HEK293T (cell line): ENCODE measurements around the gene ATAT1.

Source experiments
- CTCF ChIA-PET: fragments of 350-600 bp; formaldehyde crosslinking; extraction: SDS; loops from one replicate; lab custom pipeline; 2021; ENCODE audit warnings: antibody characterized with exemption, inconsistent platforms; lab: Yijun Ruan, JAX
- POLR2A ChIA-PET: fragments of 350-600 bp; formaldehyde crosslinking; extraction: SDS; loops from one replicate; lab custom pipeline; 2020; ENCODE audit warnings: antibody characterized with exemption, inconsistent platforms; lab: Yijun Ruan, JAX
- DNase-seq: peaks from one replicate; pipeline ENCODE4 v3.0.0; 2012; ENCODE audit warnings: mixed read lengths; ENCODE audit errors: extremely low spot score
- ARNT ChIP-seq: fragments of 450-650 bp; IDR thresholded peaks from 2 replicates; pipeline ENCODE4 v1.6.1; 2017; ENCODE audit warnings: mild to moderate bottlenecking
- BHLHE40 ChIP-seq: fragments of 450-650 bp; IDR thresholded peaks from 2 replicates; pipeline ENCODE4 v1.6.1; 2016; ENCODE audit warnings: mild to moderate bottlenecking, moderate library complexity, borderline replicate concordance
- CTBP1 ChIP-seq: fragments of 450-650 bp; IDR thresholded peaks from 2 replicates; pipeline ENCODE4 v1.6.1; 2016; ENCODE audit warnings: borderline replicate concordance
- ELF4 ChIP-seq: fragments of 450-650 bp; IDR thresholded peaks from 2 replicates; pipeline ENCODE4 v1.6.1; 2017; ENCODE audit warnings: antibody characterized with exemption
- FOXA1 ChIP-seq: fragments of 450-650 bp; IDR thresholded peaks from 2 replicates; pipeline ENCODE4 v1.6.1; 2016; ENCODE audit warnings: mild to moderate bottlenecking
- FOXK2 ChIP-seq: fragments of 450-650 bp; IDR thresholded peaks from 2 replicates; pipeline ENCODE4 v1.6.1; 2016; ENCODE audit warnings: mild to moderate bottlenecking
- FOXM1 ChIP-seq: fragments of 450-650 bp; IDR thresholded peaks from 2 replicates; pipeline ENCODE4 v1.6.1; 2017; ENCODE audit warnings: mild to moderate bottlenecking, borderline replicate concordance
- HDGF ChIP-seq: fragments of 450-650 bp; IDR thresholded peaks from 2 replicates; pipeline ENCODE4 v1.6.1; 2017; ENCODE audit warnings: antibody characterized with exemption, borderline replicate concordance
- L3MBTL2 ChIP-seq: fragments of 450-650 bp; conservative IDR thresholded peaks from 2 replicates; pipeline ENCODE4 v1.6.1; 2016; ENCODE audit warnings: mild to moderate bottlenecking
- LEF1 ChIP-seq: fragments of 450-650 bp; IDR thresholded peaks from 2 replicates; pipeline ENCODE4 v1.6.1; 2017; ENCODE audit warnings: mild to moderate bottlenecking, borderline replicate concordance
- NFRKB ChIP-seq: fragments of 450-650 bp; IDR thresholded peaks from 2 replicates; pipeline ENCODE4 v1.6.1; 2016; ENCODE audit warnings: mild to moderate bottlenecking, moderate library complexity
- PKNOX1 ChIP-seq: fragments of 450-650 bp; IDR thresholded peaks from 2 replicates; pipeline ENCODE4 v1.6.1; 2016
- SP1 ChIP-seq: fragments of 450-650 bp; IDR thresholded peaks from 2 replicates; pipeline ENCODE4 v1.6.1; 2017
- SUZ12 ChIP-seq: fragments of 450-650 bp; IDR thresholded peaks from 2 replicates; pipeline ENCODE4 v1.6.1; 2016; ENCODE audit warnings: mild to moderate bottlenecking
- TARDBP ChIP-seq: fragments of 450-650 bp; IDR thresholded peaks from 2 replicates; pipeline ENCODE4 v1.6.1; 2016
- ZNF384 ChIP-seq: fragments of 450-650 bp; IDR thresholded peaks from 2 replicates; pipeline ENCODE4 v1.6.1; 2016

Gene ATAT1

GRCh38 chr6:30684386-30685156 lies 57.9 kb downstream of the ATAT1 start:
- POLR2A ChIA-PET: interaction anchor here (0.6 to 1.2 kb wide), 5 partner anchors 9 to 38 kb away, joined by 3 to 5 read pairs (median 3); partner anchors contain the start of genes DHX16 and MDC1
- TF ChIP-seq LEF1 (no peak), NFRKB (no peak), FOXK2 (no peak), HDGF (no peak), FOXM1 (no peak), ELF4 (no peak), L3MBTL2 (no peak), TARDBP (no peak), SP1 (no peak), PKNOX1 (no peak), FOXA1 (no peak), SUZ12 (no peak), ZNF384 (no peak)
- CTCF ChIA-PET: interaction anchor here (0.6 to 1.0 kb wide), 3 partner anchors 30 to 142 kb away, joined by 3 to 5 read pairs (median 4); no protein-coding TSS in a partner anchor
- DNase-seq: no peak

GRCh38 chr6:30685157-30686008 lies 58.7 kb downstream of the ATAT1 start:
- ChIA-PET CTCF (interaction anchor here (0.6 to 1.0 kb wide), 3 partner anchors 30 to 143 kb away, joined by 3 to 5 read pairs (median 4); no protein-coding TSS in a partner anchor), POLR2A (interaction anchor here (0.6 to 1.2 kb wide), 6 partner anchors 10 to 37 kb away, joined by 3 to 5 read pairs (median 3); partner anchors contain the start of genes DHX16 and MDC1)
- no peak for TF ChIP-seq FOXK2
- no peak for DNase-seq

- POLR2A ChIA-PET: interaction anchor here (0.8 to 1.2 kb wide), 2 partner anchors 11 to 32 kb away, joined by 3 read pairs; no protein-coding TSS in a partner anchor
- TF ChIP-seq LEF1 (no peak), FOXM1 (no peak), TARDBP (no peak), NFRKB (no peak), SUZ12 (no peak), PKNOX1 (no peak), ELF4 (no peak), L3MBTL2 (no peak), SP1 (no peak), ARNT (no peak), FOXA1 (no peak), CTBP1 (no peak), FOXK2 (no peak), HDGF (no peak), BHLHE40 (no peak)
- CTCF ChIA-PET: no interaction called here
- DNase-seq: peak; percentile 39
These were observed 59.6 kb downstream of the ATAT1 start, which contains the start of gene PPP1R18 for GRCh38 chr6:30686009-30686907. Gene PPP1R18, minus strand, starts transcription at chr6:30686645. Its CDS starts 627 bp downstream, at chr6:30686018.

- DNase-seq: peak; percentile 54
- POLR2A ChIA-PET: interaction anchor here (1.1 to 6.3 kb wide), 6 partner anchors 8 to 35 kb away, joined by 3 to 101 read pairs (median 6); partner anchors contain the start of genes DHX16 and MDC1
- CTCF ChIA-PET: interaction anchor here (0.5 to 1.9 kb wide), 3 partner anchors 8 to 44 kb away, joined by 3 to 6 read pairs (median 3); no protein-coding TSS in a partner anchor
- TF ChIP-seq HDGF: no peak
- peak; percentile 69 for TF ChIP-seq TARDBP
- TF ChIP-seq PKNOX1: peak; percentile 53; the same call in 1 of the 2 replicates
- 0 out of 2 replicates have a peak, but pooled peaks have one; percentile 31 for TF ChIP-seq L3MBTL2
- no peak for TF ChIP-seq ARNT
- no peak for TF ChIP-seq BHLHE40
- no peak for TF ChIP-seq LEF1
- TF ChIP-seq NFRKB: no peak
These were observed 60.4 kb downstream of the ATAT1 start for GRCh38 chr6:30686908-30687658.
